IMR-90 (cell line): ENCODE measurements around the gene DBNDD1.

ENCODE experiments used
- BHLHE40 ChIP-seq: fragments of 150-350 bp; IDR thresholded peaks from 2 replicates; pipeline ENCODE4 v1.6.1; 2016; ENCODE audit warnings: mild to moderate bottlenecking, low read depth, low read length
- CEBPB ChIP-seq: IDR thresholded peaks from 2 replicates; pipeline ENCODE4 v1.6.1; 2012; ENCODE audit warnings: low read depth, low read length, improper control_type of control experiment
- CHD1 ChIP-seq: IDR thresholded peaks from 2 replicates; pipeline ENCODE4 v1.6.1; 2012; ENCODE audit warnings: low read depth, low read length, improper control_type of control experiment
- MXI1 ChIP-seq: IDR thresholded peaks from 2 replicates; pipeline ENCODE4 v1.6.1; 2012; ENCODE audit warnings: low read depth, mild to moderate bottlenecking, low read length, moderate library complexity, borderline replicate concordance
- POLR2A ChIP-seq: IDR thresholded peaks from 2 replicates; pipeline ENCODE4 v1.6.1; 2012; ENCODE audit warnings: mild to moderate bottlenecking, low read depth, low read length
- RAD21 ChIP-seq: IDR thresholded peaks from 2 replicates; pipeline ENCODE4 v1.6.1; 2012; ENCODE audit warnings: low read length, improper control_type of control experiment
- RCOR1 ChIP-seq: IDR thresholded peaks from 2 replicates; pipeline ENCODE4 v1.6.1; 2012; ENCODE audit warnings: mild to moderate bottlenecking, low read length, improper control_type of control experiment; ENCODE audit not compliant: insufficient replicate concordance
- RFX5 ChIP-seq: IDR thresholded peaks from 2 replicates; pipeline ENCODE4 v1.8.0; 2012; ENCODE audit warnings: low read depth, mild to moderate bottlenecking, low read length, moderate library complexity
- SMC3 ChIP-seq: fragments of 150-350 bp; IDR thresholded peaks from 2 replicates; pipeline ENCODE4 v1.6.1; 2016; ENCODE audit warnings: low read depth, mild to moderate bottlenecking, antibody characterized with exemption, low read length, moderate library complexity
- TF ChIP-seq, protein P1 (sequence below): fragments of 150-350 bp; IDR thresholded peaks from 2 replicates; pipeline ENCODE4 v1.6.1; 2017; ENCODE audit warnings: mild to moderate bottlenecking, antibody characterized with exemption, low read length, low read depth
- TF ChIP-seq, protein P2 (sequence below): conservative IDR thresholded peaks from 2 replicates; pipeline ENCODE4 v1.5.1; 2012; ENCODE audit warnings: mild to moderate bottlenecking, low read depth, low read length, improper control_type of control experiment

DNA sequence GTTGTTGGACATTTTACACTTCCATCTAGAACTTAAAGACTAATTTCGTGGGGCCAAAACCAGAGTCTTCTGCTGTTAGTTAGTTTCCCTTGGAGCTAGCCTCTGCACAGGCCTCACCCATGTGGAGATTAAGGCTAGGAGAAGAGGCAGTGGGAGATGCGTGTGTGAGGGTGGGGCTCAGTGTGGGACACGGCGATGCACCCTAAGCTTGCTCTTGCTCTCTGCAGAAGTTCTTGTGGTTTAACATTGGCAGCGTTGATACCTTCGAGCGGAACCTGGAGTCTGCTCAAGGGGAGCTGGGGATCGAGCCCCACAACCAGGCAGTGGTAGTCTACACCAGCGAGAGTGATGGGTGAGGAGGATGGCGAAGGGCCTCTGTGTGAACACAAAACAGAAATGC, 34.0 kb downstream of the DBNDD1 start:
- TF ChIP-seq, protein P1, sequence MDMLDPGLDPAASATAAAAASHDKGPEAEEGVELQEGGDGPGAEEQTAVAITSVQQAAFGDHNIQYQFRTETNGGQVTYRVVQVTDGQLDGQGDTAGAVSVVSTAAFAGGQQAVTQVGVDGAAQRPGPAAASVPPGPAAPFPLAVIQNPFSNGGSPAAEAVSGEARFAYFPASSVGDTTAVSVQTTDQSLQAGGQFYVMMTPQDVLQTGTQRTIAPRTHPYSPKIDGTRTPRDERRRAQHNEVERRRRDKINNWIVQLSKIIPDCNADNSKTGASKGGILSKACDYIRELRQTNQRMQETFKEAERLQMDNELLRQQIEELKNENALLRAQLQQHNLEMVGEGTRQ, result no peak
- TF ChIP-seq MXI1, result no peak
- TF ChIP-seq, protein P2, sequence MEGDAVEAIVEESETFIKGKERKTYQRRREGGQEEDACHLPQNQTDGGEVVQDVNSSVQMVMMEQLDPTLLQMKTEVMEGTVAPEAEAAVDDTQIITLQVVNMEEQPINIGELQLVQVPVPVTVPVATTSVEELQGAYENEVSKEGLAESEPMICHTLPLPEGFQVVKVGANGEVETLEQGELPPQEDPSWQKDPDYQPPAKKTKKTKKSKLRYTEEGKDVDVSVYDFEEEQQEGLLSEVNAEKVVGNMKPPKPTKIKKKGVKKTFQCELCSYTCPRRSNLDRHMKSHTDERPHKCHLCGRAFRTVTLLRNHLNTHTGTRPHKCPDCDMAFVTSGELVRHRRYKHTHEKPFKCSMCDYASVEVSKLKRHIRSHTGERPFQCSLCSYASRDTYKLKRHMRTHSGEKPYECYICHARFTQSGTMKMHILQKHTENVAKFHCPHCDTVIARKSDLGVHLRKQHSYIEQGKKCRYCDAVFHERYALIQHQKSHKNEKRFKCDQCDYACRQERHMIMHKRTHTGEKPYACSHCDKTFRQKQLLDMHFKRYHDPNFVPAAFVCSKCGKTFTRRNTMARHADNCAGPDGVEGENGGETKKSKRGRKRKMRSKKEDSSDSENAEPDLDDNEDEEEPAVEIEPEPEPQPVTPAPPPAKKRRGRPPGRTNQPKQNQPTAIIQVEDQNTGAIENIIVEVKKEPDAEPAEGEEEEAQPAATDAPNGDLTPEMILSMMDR, result no peak
- TF ChIP-seq RFX5, result no peak
- TF ChIP-seq SMC3, result no peak
- no peak for TF ChIP-seq POLR2A
- TF ChIP-seq RAD21, result no peak
- TF ChIP-seq CHD1, result no peak
- TF ChIP-seq BHLHE40, result no peak
- TF ChIP-seq RCOR1, result no peak
- no peak for TF ChIP-seq CEBPB
